Calu3 (cell line): ENCODE results near the gene GNMT. TPM values are rescaled to one million over a fixed set of nuclear protein-coding genes. Genes with fewer than 3 reads are reported as not detected.

Experiments
- BruUV-seq: library from RNA; stranded (reverse); fragments of 400-500 nt; replicated peaks from 2 replicates; lab custom pipeline; 2021; lab: Mats Ljungman, UMichigan
- CTCF ChIA-PET: fragments of 300-600 bp; sonication (Branson Sonifier 250); formaldehyde crosslinking; loops from one replicate; lab custom pipeline; 2022; ENCODE audit warnings: antibody characterized with exemption; lab: Charles Lee
- DNase-seq: peaks from one replicate; pipeline ENCODE4 v3.0.0; 2022
- H3K27ac Mint-ChIP-seq: one replicate; pipeline ENCODE4 v1.8.0; 2022; ENCODE audit warnings: mixed read lengths; ENCODE audit not compliant: unreplicated experiment
- H3K27me3 Mint-ChIP-seq: one replicate; pipeline ENCODE4 v1.8.0; 2022; ENCODE audit warnings: mixed read lengths; ENCODE audit not compliant: unreplicated experiment
- H3K36me3 Mint-ChIP-seq: one replicate; pipeline ENCODE4 v1.8.0; 2022; ENCODE audit warnings: mild to moderate bottlenecking, moderate library complexity, mixed read lengths; ENCODE audit not compliant: insufficient read depth, unreplicated experiment
- H3K4me1 Mint-ChIP-seq: one replicate; pipeline ENCODE4 v1.8.0; 2022; ENCODE audit warnings: mild to moderate bottlenecking, low read depth, mixed read lengths; ENCODE audit not compliant: unreplicated experiment
- H3K4me3 Mint-ChIP-seq: one replicate; pipeline ENCODE4 v1.8.0; 2022; ENCODE audit warnings: mild to moderate bottlenecking, low read depth, moderate library complexity, mixed read lengths; ENCODE audit not compliant: unreplicated experiment
- H3K9me3 Mint-ChIP-seq: one replicate; pipeline ENCODE4 v1.8.0; 2022; ENCODE audit warnings: low read depth, mixed read lengths; ENCODE audit not compliant: unreplicated experiment
- CTCF ChIP-seq: fragments of 200-600 bp; IDR thresholded peaks from one replicate; pipeline ENCODE4 v1.8.0; 2022; ENCODE audit warnings: antibody characterized with exemption; ENCODE audit not compliant: unreplicated experiment
- intact Hi-C: fragments of 100-400 bp; cut with micrococcal nuclease; formaldehyde crosslinking; loops from one replicate; pipeline ENCODE4 v1.10.0; 2022; ENCODE audit not compliant: unreplicated experiment
- total RNA-seq: library from RNA; stranded (reverse); gene quantifications from 2 replicates; pipeline ENCODE4 v1.2.3, GENCODE V29; 2022

The GNMT gene
- total RNA-seq, 1 experiment from 2014 or later: 0.45 TPM

- no peak for TF ChIP-seq CTCF
- H3K27ac Mint-ChIP-seq: no peak overlapping the region
- no peak overlapping the region for H3K4me3 Mint-ChIP-seq
- CTCF ChIA-PET: no interaction called here
- peaks cover 17% of the 10 kb centered on the region for H3K36me3 Mint-ChIP-seq
- no peaks in the 10 kb centered on the region for H3K9me3 Mint-ChIP-seq
- peaks cover 18% of the 10 kb centered on the region for H3K4me1 Mint-ChIP-seq
- no peak for DNase-seq
- H3K27me3 Mint-ChIP-seq: no peaks in the 10 kb centered on the region
- intact Hi-C loops: no loop called here
- no TSS peak for BruUV-seq
These were observed 8.2 kb downstream of the GNMT start for GRCh38 chr6:42968783-42969182.

- no peak for TF ChIP-seq CTCF
- peaks cover 12% of the 10 kb centered on the region for H3K36me3 Mint-ChIP-seq
These were observed 8.9 kb downstream of the GNMT start for GRCh38 chr6:42969431-42969830.

GRCh38 chr6:42969934-42970333 lies 9.4 kb downstream of the GNMT start:
- CTCF ChIA-PET: interaction anchor here (1.4 kb wide), 1 partner anchor 31 kb away, joined by 3 read pairs; no protein-coding TSS in a partner anchor

More at GRCh38 chr6:42969431-42969830, 8.9 kb downstream of the GNMT start:
- peaks cover 18% of the 10 kb centered on the region for H3K4me1 Mint-ChIP-seq
- CTCF ChIA-PET: no interaction called here
- no TSS peak for BruUV-seq
- no peak overlapping the region for H3K4me3 Mint-ChIP-seq
- no peaks in the 10 kb centered on the region for H3K27me3 Mint-ChIP-seq
- H3K27ac Mint-ChIP-seq: no peak overlapping the region
- DNase-seq: no peak
- intact Hi-C loops: no loop called here
- H3K9me3 Mint-ChIP-seq: no peaks in the 10 kb centered on the region

GRCh38 chr6:42970871-42971612 lies 10.5 kb downstream of the GNMT start:
- no TSS peak for BruUV-seq
- Mint-ChIP-seq H3K4me1 (peaks cover 18% of the 10 kb centered on the region), H3K27me3 (no peaks in the 10 kb centered on the region), H3K27ac (no peak overlapping the region), H3K4me3 (no peak overlapping the region), H3K9me3 (no peaks in the 10 kb centered on the region), H3K36me3 (peaks cover 18% of the 10 kb centered on the region)
- no peak for TF ChIP-seq CTCF
- DNase-seq: peak; percentile 15
- CTCF ChIA-PET: interaction anchor here (0.6 to 1.4 kb wide), 5 partner anchors 13 to 230 kb away, joined by 3 to 5 read pairs (median 3); partner anchors contain the start of gene PPP2R5D
- intact Hi-C loops: no loop called here

More at GRCh38 chr6:42969934-42970333, 9.4 kb downstream of the GNMT start:
- H3K27ac Mint-ChIP-seq: no peak overlapping the region
- BruUV-seq: no TSS peak
- H3K9me3 Mint-ChIP-seq: no peaks in the 10 kb centered on the region
- DNase-seq: no peak
- H3K4me1 Mint-ChIP-seq: peaks cover 18% of the 10 kb centered on the region
- H3K36me3 Mint-ChIP-seq: peaks cover 14% of the 10 kb centered on the region
- intact Hi-C loops: no loop called here
- TF ChIP-seq CTCF: no peak
- H3K4me3 Mint-ChIP-seq: no peak overlapping the region
- H3K27me3 Mint-ChIP-seq: no peaks in the 10 kb centered on the region
